ENCODE results near the gene PPIL1.
"Not testable (repeated sequence)": the region's sequence is repeated elsewhere in the genome, so short reads cannot be mapped to it uniquely, and the experiment has no call there.

Gene PPIL1

GRCh38 chr6:36874443-36875249 is at the start of gene PPIL1:
Gene PPIL1 (minus strand): TSS chr6:36874803. CDS start chr6:36874772, 31 bp downstream.
- DNase-seq, result peak; percentile 98

- no peak for DNase-seq
These were observed 49.5 kb upstream of the PPIL1 start for GRCh38 chr6:36924131-36924530.

- no peak for DNase-seq
These were observed 45.9 kb upstream of the PPIL1 start for GRCh38 chr6:36920546-36920945.

GRCh38 chr6:36920049-36920448 is 45.4 kb upstream of the PPIL1 start:
- DNase-seq, result no peak

GRCh38 chr6:36917541-36918193 is 43.1 kb upstream of the PPIL1 start:
- peak; percentile 78 for DNase-seq

- no peak for DNase-seq
These were observed 41.5 kb upstream of the PPIL1 start for GRCh38 chr6:36916126-36916525.

- DNase-seq, result no peak
These were observed 41.0 kb upstream of the PPIL1 start for GRCh38 chr6:36915599-36915998.

- no peak for DNase-seq
These were observed 39.7 kb upstream of the PPIL1 start for GRCh38 chr6:36914227-36914794.

GRCh38 chr6:36913082-36913481 is 38.5 kb upstream of the PPIL1 start:
- no peak for DNase-seq

- DNase-seq, result peak; percentile 55
These were observed 38.0 kb upstream of the PPIL1 start for GRCh38 chr6:36912586-36912985.

GRCh38 chr6:36912030-36912454 is 37.4 kb upstream of the PPIL1 start:
- no peak for DNase-seq

GRCh38 chr6:36908747-36909146 is 34.1 kb upstream of the PPIL1 start:
- DNase-seq, result no peak

GRCh38 chr6:36907781-36908180 is 33.2 kb upstream of the PPIL1 start:
- no peak for DNase-seq

- no peak for DNase-seq
These were observed 32.1 kb upstream of the PPIL1 start for GRCh38 chr6:36906539-36907325.

GRCh38 chr6:36904851-36905393 is 30.3 kb upstream of the PPIL1 start:
- no peak for DNase-seq

- no peak for DNase-seq
These were observed 29.5 kb upstream of the PPIL1 start for GRCh38 chr6:36904114-36904513.

- DNase-seq, result no peak
These were observed 23.0 kb upstream of the PPIL1 start for GRCh38 chr6:36897609-36898008.

GRCh38 chr6:36893976-36894932 is 19.7 kb upstream of the PPIL1 start:
- DNase-seq, result no peak

GRCh38 chr6:36891153-36891552 is 16.6 kb upstream of the PPIL1 start:
- DNase-seq, result not testable (repeated sequence)

GRCh38 chr6:36890112-36890663 is 15.6 kb upstream of the PPIL1 start:
- DNase-seq, result no peak

Measured in eye (tissue), 1 donor.